Stimulated activated CD8-positive, alpha-beta memory T cell treated with anti-CD3 and anti-CD28 coated beads, Interleukin-12 subunit alpha, Interleukin-12 subunit beta, amount 100 ng/mL, for 24 hours (primary cell): Measurements from ENCODE around the gene SEC16A.
A peak's percentile ranks its signal among the peaks of the same experiment; 100 is the strongest.

Experiments used
- DNase-seq: peaks from one replicate; pipeline ENCODE4 v3.0.0-alpha.2; 2020; ENCODE audit errors: extremely low read depth

Gene SEC16A

GRCh38 chr9:136463578-136463977 is 19.3 kb downstream of the SEC16A start:
- DNase-seq = no peak

DNA sequence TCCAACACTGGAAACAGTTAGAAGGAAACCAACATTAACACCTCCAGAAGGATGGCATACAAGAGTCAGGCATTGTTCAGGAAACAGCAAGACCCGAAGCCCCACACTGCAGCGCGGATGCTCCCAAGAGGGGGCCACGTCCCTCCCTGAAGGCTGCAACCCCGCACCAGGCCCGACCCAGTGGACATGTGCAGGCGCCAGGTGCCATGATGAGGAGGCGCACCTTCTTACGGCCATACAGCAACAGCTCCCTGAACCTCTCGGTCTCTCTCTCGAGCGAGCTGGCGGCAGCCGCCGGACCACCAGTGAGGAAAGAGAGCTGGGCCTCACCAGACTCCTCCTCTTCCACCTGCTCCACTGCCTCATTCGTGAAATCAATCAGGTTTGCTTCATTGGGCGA is 20.2 kb downstream of the SEC16A start:
- no peak for DNase-seq

DNA sequence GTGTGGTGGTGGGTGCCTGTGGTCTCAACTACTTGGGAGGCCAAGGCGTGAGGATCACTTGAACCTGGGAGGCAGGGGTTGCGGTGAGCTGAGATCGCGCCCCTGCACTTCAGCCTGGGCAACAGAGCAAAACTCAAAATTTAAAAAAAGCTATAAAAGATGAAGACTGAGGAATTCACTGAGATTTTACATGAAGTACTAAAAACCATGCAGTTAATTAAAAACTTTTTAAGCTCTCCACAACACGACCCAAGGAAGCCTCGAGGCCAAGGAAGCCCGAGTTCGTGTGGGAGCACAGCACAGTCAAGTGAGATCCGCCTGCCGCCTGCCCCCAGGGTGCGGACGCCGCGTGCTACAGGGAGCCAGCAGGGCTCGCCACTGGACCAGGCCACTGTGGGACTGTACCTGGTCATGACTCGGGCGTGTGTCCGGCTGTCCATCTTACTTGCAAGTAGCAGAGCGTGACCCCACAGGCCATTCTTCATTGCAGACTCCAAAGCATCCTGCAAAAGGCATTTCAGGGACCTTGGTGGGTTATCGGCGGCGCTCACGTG is 22.0 kb downstream of the SEC16A start:
- DNase-seq = no peak

DNA sequence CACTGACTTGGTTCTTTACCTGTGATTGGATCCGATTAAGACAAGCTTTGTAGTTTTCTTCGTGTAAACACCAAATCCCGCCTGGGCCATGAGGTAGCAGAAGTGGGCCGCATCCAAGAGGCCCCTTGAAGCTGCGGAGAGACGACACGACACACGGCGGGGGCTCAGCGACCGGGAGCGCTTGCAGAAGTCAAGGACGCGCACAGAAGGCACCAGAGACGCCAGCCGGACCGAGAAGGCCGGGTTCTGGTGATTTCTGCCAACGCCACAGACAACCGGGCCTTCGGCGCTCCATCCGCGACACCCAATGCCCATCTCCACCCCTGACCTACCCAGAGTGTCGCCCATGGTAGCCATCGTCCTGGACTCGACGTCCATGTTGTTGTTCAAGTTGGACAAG is 23.4 kb downstream of the SEC16A start:
- no peak for DNase-seq

- DNase-seq = no peak
These were observed 25.5 kb downstream of the SEC16A start for GRCh38 chr9:136457326-136457725.

- DNase-seq = no peak
These were observed 26.6 kb downstream of the SEC16A start for GRCh38 chr9:136456258-136456657.

DNA sequence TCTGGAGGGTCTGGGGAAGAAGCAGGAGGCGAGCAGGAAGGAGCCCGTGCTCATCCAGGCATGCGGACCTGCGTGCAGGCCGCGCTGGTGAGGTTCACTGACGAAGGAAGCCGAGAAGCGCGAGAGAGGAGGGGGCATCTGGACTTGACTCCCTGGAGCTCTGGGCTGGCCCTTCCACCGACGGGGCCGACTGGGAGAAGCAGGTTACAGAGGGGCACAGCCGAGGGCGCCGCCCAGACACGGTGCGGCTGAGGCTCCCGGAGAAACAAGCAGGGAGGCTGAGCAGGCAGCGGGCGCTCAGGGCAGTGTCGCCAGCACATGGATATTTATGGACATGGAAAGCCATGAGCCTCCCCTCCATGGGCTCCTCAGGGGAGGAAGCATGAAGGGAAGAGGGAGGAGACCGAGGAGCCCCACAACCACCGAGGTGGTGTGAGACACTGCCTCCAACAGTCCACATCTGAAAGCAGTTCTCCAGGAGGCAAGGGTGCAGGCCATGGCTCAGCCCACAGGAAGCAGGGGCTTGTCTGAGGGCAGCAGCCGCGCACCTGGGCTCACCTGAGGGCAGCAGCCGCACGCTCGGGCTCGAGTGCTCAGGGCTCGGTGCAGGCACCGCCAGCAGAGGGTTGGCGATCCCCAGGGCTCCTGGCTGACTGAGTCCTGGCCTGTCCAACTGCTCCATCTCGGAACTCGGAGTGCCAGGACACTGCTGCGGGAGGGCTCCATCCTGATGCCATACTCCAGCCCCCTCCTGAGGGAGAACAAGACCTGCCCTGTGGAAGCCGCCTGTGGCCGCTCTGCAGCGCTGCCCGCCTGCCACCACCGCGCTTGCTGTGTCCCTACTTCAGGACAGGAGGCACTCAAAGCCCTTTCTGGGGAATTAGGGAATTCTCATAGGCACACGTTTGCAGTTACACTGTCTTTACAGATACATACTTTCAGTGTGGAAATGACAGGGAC is 27.5 kb downstream of the SEC16A start:
- DNase-seq = no peak

- DNase-seq = no peak
These were observed 28.6 kb downstream of the SEC16A start for GRCh38 chr9:136454026-136454796.

DNA sequence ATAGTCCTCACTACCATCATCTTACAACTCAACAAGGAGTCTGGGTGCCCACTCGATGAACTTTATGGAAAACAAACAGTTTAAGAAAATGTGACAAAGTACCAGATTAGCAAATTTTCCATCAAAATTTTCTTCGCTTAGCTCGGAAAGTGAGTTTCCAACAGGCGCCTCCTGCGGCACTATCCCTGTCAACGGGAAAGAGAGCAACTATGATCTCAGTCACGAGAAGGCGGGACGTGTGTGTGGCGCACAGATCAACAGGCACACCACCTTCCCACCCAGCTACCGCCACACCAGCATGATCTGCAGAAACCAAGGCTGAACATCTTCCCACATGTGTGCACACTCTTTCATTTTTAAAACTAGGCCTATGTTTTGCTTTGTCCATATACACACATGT is 29.5 kb downstream of the SEC16A start:
- no peak for DNase-seq

DNA sequence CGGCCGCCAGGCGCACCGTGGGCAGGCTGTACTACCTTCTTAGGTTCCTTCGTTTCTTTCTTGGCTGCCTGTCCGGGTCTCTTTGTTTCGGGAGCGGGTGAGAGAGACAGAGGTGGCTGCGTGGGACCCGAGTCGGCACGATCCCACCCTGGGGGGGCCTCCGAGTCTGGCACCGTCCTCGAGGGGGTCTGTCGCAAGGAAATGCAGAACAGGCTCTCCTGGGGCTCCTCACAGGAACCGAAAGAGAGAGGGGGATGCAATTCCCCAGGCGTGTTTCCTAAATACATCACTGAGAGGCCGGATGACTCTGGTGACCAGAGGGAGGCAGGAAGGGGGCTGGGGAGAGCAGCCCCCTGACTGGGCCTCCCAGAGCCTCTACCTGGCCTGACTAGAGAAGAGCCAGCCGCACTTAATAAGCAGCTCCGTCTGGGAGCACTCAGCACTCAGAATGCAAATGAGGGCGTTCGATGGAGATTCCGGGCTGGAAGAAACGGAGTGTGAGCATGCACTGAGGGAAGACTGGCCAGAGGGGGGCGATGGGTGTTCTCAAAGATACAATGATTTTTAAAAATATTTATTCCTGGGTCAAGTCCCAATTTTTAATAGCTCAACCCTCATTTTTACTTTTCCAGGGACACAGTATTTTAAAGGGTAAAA is 31.5 kb downstream of the SEC16A start:
- DNase-seq = no peak

DNA sequence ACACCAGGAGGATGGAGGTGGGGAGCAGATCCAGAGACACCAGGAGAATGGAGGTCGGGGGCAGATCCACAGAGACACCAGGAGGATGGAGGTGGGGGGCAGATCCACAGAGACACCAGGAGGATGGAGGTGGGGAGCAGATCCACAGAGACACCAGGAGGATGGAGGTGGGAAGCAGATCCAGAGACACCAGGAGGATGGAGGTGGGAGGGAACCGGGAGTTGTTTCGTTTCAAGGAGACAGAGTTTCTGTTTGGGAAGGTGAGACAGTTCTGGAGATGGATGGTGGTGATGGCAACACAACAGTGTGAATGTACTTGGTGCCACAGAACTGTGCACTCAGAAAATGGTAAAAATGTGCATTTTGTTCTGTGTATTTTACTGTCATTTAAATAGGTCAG is 34.2 kb downstream of the SEC16A start:
- DNase-seq = no peak

GRCh38 chr9:136447173-136447778 is 35.6 kb downstream of the SEC16A start:
- no peak for DNase-seq

- no peak for DNase-seq
These were observed 37.0 kb downstream of the SEC16A start for GRCh38 chr9:136445799-136446198.

DNA sequence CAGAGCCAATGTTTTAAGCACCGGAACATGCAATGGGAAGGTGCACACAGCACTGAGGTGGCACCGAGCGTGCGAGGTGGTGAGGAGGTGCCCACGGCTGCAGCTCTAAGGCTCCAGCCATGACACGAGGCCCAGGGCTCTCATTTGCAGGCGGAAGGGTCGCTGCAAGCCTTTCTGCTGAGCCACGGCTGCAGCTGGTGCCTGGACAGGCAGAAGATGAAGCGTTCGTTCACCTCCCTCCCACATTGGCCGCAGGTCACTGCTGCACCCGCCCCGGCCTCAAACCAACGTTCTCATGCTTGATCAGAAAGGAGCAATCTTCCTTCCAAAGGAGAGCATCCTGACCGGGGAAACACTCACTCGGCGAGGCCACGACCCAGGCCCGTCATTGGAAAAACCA is 38.7 kb downstream of the SEC16A start:
- DNase-seq = no peak

DNA sequence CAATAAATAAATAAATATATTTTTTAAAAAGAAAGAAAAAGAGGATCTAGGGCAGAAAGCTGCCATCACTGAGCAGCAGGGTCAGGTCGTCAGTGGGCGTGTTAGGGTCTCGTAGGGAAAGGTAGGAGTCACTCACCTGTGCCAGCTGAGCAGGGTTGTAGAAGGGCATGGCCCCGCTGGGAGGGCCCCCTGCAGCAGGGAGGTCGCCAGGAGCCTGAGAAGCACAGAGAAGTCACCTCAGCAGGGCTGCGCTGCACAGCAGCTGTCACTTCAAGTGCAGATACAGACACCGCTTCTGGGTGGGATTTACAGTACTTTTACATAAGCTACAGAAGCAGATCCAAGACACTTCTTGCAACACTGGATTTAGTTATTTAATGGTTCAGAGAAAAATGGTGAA is 39.2 kb downstream of the SEC16A start:
- no peak for DNase-seq

GRCh38 chr9:136443087-136443486 is 39.8 kb downstream of the SEC16A start:
- no peak for DNase-seq

DNA sequence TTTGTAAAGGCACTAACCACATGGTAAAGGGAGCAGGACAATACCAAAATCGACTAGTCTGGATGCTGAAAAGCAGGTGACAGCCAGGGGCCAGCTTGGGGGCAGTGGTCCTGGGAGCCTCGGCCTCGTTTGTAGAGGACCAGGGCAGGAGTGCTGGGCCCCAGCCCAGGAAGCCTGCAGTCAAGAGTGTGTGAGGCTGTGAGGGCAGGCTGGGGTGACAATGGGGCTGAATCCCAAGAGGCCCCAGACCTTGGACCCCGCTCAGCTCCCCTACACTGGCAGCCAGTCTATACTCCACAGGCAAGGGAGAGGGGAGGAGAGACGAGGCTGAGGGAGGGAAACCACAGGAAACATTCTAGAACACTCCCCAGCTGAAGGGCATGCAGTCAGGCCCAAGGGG is 40.6 kb downstream of the SEC16A start:
- no peak for DNase-seq

DNA sequence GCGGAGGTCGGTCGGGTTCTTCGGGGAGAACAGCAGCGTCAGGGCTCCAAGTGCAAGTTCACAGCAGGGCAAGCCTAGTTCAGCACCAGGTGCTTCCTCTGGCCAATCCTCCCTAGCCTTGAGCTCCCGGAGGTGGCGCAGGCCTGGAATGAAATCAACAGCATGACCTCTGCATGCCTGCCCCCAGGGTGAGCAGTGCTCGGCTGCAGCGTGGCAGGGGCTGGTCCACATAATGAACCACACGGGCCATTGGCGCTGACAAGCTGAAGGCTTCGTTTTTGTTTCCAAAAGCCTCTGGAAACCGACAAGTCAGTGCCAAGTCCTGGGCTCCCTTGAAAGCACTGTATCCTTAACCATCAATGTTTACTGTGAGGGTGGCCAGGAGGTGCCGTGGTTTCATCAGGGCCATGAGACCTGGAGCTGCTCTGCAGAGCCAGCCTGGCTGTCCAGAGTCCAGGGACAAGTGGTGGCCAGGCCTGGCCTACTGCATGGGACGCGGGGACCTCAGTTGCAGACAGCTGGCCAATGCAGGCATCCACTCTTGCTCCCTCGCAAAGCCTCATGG is 41.1 kb downstream of the SEC16A start:
- no peak for DNase-seq

DNA sequence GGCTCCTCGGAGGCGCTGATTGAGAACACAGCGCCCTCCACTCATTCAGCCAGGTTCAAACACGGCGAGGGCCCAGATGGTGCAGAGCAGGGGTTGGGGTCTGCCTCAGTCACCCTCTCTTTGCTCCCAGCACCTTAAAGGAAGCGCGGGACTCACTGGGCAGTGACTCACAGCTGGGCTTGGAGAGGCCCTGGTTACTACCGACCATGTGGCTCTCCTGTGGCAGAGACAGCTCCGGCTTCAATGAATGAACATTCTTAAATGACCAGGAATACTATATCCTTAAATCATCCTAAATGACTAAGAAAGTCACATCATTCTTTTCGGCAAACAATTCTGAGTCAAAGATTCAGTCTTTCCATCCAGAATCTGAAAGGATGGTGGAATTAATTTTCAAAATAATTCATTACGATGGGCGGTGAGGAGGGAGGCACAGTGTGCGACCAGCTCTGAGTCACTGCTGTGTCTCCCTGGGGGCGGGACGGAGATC is 41.6 kb downstream of the SEC16A start:
- no peak for DNase-seq

GRCh38 chr9:136439481-136440408 is 43.1 kb downstream of the SEC16A start, which contains the start of gene INPP5E:
TSS of gene INPP5E (minus strand) at chr9:136439845. CDS start at chr9:136439419, 426 bp downstream.
- peak; percentile 45 for DNase-seq
